ENCODE measurements around the gene ARHGEF6. TPM values are rescaled to one million over a fixed set of nuclear protein-coding genes. Genes with fewer than 3 reads are reported as not detected.
A peak's percentile ranks its signal among the peaks of the same experiment; 100 is the strongest.

The ARHGEF6 gene
- total RNA-seq, 1 donor from 2014 or later: 8.6 TPM

GRCh38 chrX:136710325-136710951, 70.3 kb downstream of the ARHGEF6 start:
- FAIRE-seq (no peak), DNase-seq (ENCODE audit: low spot score in 2 of 2) (no peak)

GRCh38 chrX:136708348-136708747, 72.4 kb downstream of the ARHGEF6 start:
- FAIRE-seq (no peak), DNase-seq (ENCODE audit: low spot score in 2 of 2) (no peak)

DNA sequence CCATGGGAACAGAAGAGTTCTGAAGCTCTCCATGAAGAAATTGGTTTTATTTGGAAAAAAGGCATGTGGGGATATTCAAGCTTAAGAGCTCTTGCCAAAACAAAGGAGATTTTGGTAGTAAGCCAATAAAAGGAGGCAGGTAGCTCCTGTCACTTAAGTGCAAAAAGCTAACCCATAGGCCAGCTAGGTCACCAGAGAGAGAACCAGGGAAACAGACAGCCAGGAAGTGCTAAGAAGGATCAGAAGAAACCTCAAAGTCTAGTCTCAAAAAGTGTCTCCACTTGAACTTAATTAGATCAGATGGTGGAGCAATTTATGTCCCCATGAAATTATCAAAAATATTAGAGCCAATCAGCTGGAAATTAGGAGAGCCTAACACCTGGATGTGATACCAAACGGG, 83.6 kb downstream of the ARHGEF6 start:
- no peak for FAIRE-seq

GRCh38 chrX:136694431-136695087, 86.2 kb downstream of the ARHGEF6 start:
- peak; percentile 8 to 31 for DNase-seq (ENCODE audit: low spot score in 2 of 2)
- no peak for FAIRE-seq

More for the DNA sequence above, 83.6 kb downstream of the ARHGEF6 start:
- DNase-seq (ENCODE audit: low spot score in 2 of 2): no peak

- FAIRE-seq (no peak), DNase-seq (ENCODE audit: low spot score in 2 of 2) (no peak)
Observed at GRCh38 chrX:136692271-136692670, 88.5 kb downstream of the ARHGEF6 start.

DNA sequence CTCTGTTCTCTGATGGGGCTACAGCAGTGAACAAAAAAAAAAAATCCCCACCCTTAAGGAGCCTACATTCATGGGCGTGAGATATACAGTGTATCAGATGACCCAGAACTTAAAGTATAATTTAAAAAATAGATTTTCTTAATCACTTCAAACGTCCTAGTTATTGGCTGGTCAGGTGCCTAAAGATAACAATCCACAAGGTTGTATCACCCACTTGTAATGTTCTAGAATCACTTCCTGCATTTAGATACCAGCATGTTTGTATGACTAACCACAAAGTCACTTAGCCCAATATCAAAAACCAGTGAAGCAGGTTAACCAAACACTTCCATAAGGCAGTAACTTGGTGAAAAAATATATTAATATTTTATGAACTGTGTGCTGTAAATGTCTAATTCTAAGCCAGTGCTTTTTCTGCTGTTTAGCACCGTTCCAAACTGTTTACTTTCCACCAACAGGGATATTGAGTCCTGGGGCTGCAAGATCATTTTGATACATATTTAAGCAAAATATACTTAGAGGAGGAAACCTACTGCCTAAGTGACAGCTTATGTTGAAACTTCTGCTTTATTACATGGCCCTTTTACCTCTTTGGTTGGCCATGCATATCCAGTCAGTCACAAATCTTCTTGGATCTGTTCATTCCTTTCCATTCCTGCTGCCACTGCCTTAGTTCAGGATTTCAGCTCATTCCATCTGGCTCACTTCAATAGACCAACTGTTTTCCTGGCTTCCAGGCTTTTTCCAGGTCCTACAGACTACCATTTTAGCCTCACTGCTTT, 89.5 kb downstream of the ARHGEF6 start:
- FAIRE-seq (no peak), DNase-seq (ENCODE audit: low spot score in 2 of 2) (no peak)

DNA sequence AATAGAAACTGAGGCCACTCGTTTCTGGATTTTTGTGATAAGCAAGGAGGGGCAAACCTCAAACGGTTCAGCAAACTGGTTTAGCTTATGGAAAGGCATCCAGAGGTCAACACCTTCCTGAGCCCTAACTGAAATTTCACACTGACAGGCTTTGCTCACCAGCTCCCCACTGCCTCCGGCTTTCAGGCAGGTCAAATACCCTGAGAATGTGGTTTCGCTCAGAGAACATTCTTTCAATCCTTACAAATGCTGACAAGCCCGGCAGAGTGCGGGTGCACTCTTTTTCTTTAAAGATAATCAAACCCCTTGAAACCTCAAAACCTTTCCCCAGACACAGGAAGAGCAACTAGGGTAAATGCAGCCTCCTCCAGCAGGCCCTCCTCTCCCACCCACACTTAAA, 91.3 kb downstream of the ARHGEF6 start:
- FAIRE-seq (no peak), DNase-seq (ENCODE audit: low spot score in 2 of 2) (no peak)

- no peak for DNase-seq (ENCODE audit: low spot score in 2 of 2)
- FAIRE-seq: no peak
Observed at GRCh38 chrX:136687457-136687856, 93.3 kb downstream of the ARHGEF6 start.

DNA sequence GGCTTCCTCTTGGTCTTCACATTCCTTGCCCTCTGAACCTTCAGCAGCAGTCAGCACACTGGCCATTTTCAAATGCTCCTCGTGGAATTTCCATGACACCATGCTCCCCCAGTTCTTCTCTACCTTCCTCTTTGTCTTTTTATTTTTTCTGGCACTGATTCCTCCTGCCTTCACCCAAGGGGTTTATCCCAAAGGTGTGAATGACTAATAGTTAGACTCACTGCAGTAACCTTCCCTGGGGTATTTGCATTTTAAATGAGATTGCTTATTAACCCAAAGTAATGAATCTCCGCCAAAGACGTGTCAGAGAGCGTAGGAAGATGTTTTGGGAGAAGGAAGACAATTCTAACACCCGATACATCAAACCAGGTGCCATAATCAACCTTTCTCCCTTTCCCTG, 96.6 kb downstream of the ARHGEF6 start:
- FAIRE-seq: no peak

GRCh38 chrX:136679531-136679930, 101.2 kb downstream of the ARHGEF6 start:
- no peak for FAIRE-seq

More for the DNA sequence above, 96.6 kb downstream of the ARHGEF6 start:
- no peak for DNase-seq (ENCODE audit: low spot score in 2 of 2)

GRCh38 chrX:136674270-136674985, 106.3 kb downstream of the ARHGEF6 start:
- no peak for DNase-seq (ENCODE audit: low spot score in 2 of 2)
- FAIRE-seq: no peak

More at GRCh38 chrX:136679531-136679930, 101.2 kb downstream of the ARHGEF6 start:
- DNase-seq (ENCODE audit: low spot score in 2 of 2): no peak

GRCh38 chrX:136671006-136671610, 109.6 kb downstream of the ARHGEF6 start:
- DNase-seq (ENCODE audit: low spot score in 2 of 2) (no peak), FAIRE-seq (no peak)

DNA sequence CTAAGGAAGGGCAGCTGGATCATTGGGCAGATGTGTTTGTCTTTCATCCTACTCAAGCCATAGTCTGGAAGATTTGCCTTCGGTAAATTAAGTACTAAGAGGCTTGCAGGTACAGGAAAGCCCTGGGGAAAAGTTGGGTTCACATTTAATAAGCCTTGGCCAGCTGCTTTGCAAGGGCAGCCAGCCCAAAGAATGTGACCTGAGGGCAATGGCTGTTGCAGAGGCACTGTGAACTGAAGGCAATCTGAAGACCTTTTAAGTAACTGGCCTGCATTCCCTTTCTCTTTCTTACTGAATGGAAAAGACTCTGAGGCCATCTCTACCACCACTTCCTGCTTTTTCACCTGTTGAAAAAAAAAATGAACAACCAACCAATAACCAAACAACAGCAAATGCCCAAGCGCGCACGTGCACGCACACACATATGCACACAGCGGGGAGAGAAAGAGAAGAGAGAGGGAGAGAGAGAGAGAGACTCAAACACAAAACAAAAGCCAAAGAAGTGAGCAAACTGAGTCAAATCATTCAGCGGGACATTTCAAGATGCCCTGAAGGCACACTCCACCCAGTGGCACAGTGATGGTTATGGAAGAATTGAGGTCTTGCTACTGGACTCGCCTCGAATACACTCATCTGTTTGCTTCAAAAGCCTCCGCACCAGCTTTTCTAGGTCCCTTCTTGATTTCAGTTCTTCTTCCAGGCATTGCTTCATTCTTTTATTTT, 113.1 kb downstream of the ARHGEF6 start:
- DNase-seq (ENCODE audit: low spot score in 2 of 2): no peak

DNA sequence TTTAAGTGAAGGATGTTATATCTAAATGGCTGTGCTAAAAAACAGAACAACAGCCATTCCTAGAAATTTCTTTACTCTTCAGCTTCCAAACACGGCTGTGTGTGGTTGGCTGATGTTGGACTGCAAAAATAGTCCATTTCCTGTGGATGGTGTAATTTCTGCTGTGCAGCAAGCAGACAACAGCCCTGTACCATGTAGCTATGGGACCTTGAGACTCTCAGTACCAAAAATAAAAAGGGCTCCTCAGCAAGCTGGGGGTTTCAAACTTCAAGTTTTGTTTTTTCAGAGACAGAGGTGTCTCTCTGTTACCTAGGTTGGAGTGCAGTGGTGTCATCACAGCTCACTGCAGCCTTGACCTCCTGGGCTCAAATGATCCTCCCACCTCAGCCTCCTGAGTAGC, 114.6 kb downstream of the ARHGEF6 start:
- FAIRE-seq: no peak
- no peak for DNase-seq (ENCODE audit: low spot score in 2 of 2)

More for the DNA sequence above, 113.1 kb downstream of the ARHGEF6 start:
- FAIRE-seq: no peak

DNA sequence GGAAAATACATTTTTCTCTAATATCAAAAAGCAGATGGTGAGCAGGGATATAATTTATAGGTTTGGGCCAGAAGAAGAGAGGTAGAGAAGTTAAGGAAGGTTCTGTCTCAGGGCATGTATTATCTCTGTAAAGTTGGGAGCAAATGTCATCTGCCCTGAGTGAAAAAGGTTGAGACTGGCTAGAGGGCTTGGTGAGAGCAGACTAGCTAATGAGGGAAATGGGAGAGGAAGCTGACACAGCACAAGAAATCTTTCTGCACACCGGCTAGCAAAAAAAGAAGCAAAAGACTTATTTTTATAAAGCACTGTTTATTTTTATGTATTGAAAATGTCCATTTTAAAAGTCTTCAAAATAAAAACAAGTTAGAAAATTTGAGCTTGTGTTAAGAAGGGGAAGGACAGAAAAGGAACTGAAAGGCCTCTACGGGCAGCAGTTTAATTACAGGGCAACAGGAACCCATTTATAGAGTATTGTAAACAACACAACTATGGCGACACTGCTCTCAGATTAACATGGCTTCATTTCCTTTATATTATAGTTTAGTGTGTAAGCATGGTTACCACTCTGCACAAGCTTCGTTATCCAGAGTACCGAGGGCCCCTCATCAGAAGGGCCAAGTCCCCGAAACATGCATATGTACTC, 115.4 kb downstream of the ARHGEF6 start:
- no peak for DNase-seq (ENCODE audit: low spot score in 2 of 2)
- no peak for FAIRE-seq

GRCh38 chrX:136662976-136663375, 117.8 kb downstream of the ARHGEF6 start:
- FAIRE-seq (no peak), DNase-seq (ENCODE audit: low spot score in 2 of 2) (no peak)

DNA sequence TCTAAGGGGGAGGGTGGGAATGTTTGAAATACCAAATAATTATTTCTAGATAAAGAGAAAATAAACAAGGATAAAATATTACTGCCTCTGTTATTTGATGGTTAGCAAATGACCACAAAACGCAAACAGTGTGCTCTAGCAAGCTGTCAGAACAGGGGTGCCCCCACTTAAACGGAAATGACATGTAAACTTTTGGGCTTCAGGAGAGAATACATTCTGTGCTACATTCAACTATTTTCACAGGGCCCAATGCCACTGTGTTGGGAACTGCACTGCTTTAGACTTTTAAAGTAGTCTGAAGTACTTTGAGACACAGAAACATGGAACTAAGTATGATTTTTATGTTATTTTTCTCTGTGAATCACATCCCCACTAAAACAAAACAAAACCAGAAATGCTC, 118.6 kb downstream of the ARHGEF6 start:
- FAIRE-seq (no peak), DNase-seq (ENCODE audit: low spot score in 2 of 2) (no peak)

- FAIRE-seq (no peak), DNase-seq (ENCODE audit: low spot score in 2 of 2) (no peak)
Observed at GRCh38 chrX:136660896-136661295, 119.8 kb downstream of the ARHGEF6 start.

DNA sequence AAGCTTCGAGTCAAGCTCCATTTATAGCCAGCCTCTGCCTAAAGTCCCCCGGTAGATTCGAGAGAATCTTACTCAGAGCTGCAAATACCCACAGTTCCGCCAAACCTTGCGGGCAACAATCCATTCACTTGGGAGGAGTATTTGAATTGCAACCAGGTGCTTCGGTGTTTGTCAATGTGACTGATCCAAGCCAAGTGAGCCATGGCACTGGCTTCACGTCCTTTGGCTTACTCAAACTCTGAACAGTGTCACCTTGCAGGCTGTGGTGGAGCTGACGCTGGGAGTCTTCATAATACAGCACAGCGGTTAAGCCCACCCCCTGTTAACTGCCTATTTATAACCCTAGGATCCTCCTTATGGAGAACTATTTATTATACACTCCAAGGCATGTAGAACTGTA, 121.6 kb downstream of the ARHGEF6 start:
- FAIRE-seq: no peak
- DNase-seq (ENCODE audit: low spot score in 2 of 2): no peak
